ENCODE measurements around the gene UBE2B.

Gene UBE2B

GRCh38 chr5:134438721-134439123 is 67.4 kb downstream of the UBE2B start:
- H3K9me2 ChIP-seq (replicated peaks; ENCODE audit: low read depth, low read length) = no peaks in the 10 kb centered on the region
- H2AFZ ChIP-seq (ENCODE audit: low read length) = no peak overlapping the region

DNA sequence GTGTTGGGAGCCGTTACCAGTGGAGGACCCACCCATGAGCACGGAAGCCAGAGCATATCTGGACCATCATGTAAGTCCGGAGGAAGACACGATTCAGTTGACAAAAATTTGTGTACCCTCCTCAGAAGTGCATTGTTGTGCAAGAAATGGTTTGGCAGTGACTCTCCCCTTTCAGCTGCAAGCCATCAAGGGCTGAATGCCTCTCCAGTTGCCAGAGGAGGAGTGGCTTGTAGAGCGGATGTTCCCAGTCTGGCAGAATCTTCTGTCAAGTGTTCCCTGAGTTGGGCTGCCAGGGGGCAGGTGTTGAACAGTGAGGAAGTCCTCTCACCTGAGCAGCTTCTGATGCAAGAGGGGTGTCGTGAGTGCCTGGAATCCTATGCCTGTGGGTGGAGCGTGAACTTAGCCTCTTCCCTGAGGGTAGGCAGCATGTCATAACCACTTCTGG is 67.9 kb downstream of the UBE2B start:
- Histone ChIP-seq H3K4me1 (ENCODE audit: insufficient read depth, low read length, poor library complexity, severe bottlenecking) (no peaks in the 10 kb centered on the region), H3K4me2 (ENCODE audit: low read depth, low read length, poor library complexity, severe bottlenecking) (no peak overlapping the region), H3K4me3 (ENCODE audit: low read length, poor library complexity, severe bottlenecking) (no peak overlapping the region), H3K9me2 (replicated peaks; ENCODE audit: low read depth, low read length) (no peaks in the 10 kb centered on the region), H3K9me3 (ENCODE audit: insufficient read depth, low read depth, low read length) (no peaks in the 10 kb centered on the region), H4K20me1 (ENCODE audit: insufficient read depth, low read length, poor library complexity, severe bottlenecking) (no peaks in the 10 kb centered on the region), H3F3A (ENCODE audit: low read depth) (no peaks in the 10 kb centered on the region), H3K36me3 (ENCODE audit: insufficient read depth, low read length) (no peaks in the 10 kb centered on the region), H3K27me3 (ENCODE audit: insufficient read depth, low read length, poor library complexity, severe bottlenecking) (no peaks in the 10 kb centered on the region), H3K79me2 (ENCODE audit: insufficient read depth, low read length) (no peaks in the 10 kb centered on the region), H3K9ac (ENCODE audit: low read depth, low read length, poor library complexity, severe bottlenecking) (no peak overlapping the region), H2AFZ (ENCODE audit: low read length) (no peak overlapping the region)
- TF ChIP-seq EZH2phosphoT487 (IDR thresholded peaks at IDR 0.05; ENCODE audit: borderline replicate concordance) = no peak
- no peak for TF ChIP-seq CTCF (conservative IDR thresholded peaks at IDR 0.05; ENCODE audit: low read length)

More at GRCh38 chr5:134438721-134439123, 67.4 kb downstream of the UBE2B start:
- TF ChIP-seq EZH2phosphoT487 (IDR thresholded peaks at IDR 0.05; ENCODE audit: borderline replicate concordance) (no peak), CTCF (conservative IDR thresholded peaks at IDR 0.05; ENCODE audit: low read length) (no peak)
- Histone ChIP-seq H3K36me3 (ENCODE audit: insufficient read depth, low read length) (no peaks in the 10 kb centered on the region), H3K27me3 (ENCODE audit: insufficient read depth, low read length, poor library complexity, severe bottlenecking) (no peaks in the 10 kb centered on the region), H4K20me1 (ENCODE audit: insufficient read depth, low read length, poor library complexity, severe bottlenecking) (no peaks in the 10 kb centered on the region), H3K4me3 (ENCODE audit: low read length, poor library complexity, severe bottlenecking) (no peak overlapping the region), H3F3A (ENCODE audit: low read depth) (no peaks in the 10 kb centered on the region), H3K4me1 (ENCODE audit: insufficient read depth, low read length, poor library complexity, severe bottlenecking) (no peaks in the 10 kb centered on the region), H3K9me3 (ENCODE audit: insufficient read depth, low read depth, low read length) (no peaks in the 10 kb centered on the region), H3K9ac (ENCODE audit: low read depth, low read length, poor library complexity, severe bottlenecking) (no peak overlapping the region), H3K4me2 (ENCODE audit: low read depth, low read length, poor library complexity, severe bottlenecking) (no peak overlapping the region), H3K79me2 (ENCODE audit: insufficient read depth, low read length) (no peaks in the 10 kb centered on the region)

- no peaks in the 10 kb centered on the region for H3K27me3 ChIP-seq (ENCODE audit: insufficient read depth, low read length, poor library complexity, severe bottlenecking)
- no peaks in the 10 kb centered on the region for H3K79me2 ChIP-seq (ENCODE audit: insufficient read depth, low read length)
- no peaks in the 10 kb centered on the region for H3K36me3 ChIP-seq (ENCODE audit: insufficient read depth, low read length)
- H3K4me3 ChIP-seq (ENCODE audit: low read length, poor library complexity, severe bottlenecking) = no peak overlapping the region
- no peaks in the 10 kb centered on the region for H3K4me1 ChIP-seq (ENCODE audit: insufficient read depth, low read length, poor library complexity, severe bottlenecking)
- no peaks in the 10 kb centered on the region for H3K9me2 ChIP-seq (replicated peaks; ENCODE audit: low read depth, low read length)
- no peaks in the 10 kb centered on the region for H4K20me1 ChIP-seq (ENCODE audit: insufficient read depth, low read length, poor library complexity, severe bottlenecking)
- no peaks in the 10 kb centered on the region for H3F3A ChIP-seq (ENCODE audit: low read depth)
- no peak overlapping the region for H3K4me2 ChIP-seq (ENCODE audit: low read depth, low read length, poor library complexity, severe bottlenecking)
- H2AFZ ChIP-seq (ENCODE audit: low read length) = no peak overlapping the region
- TF ChIP-seq EZH2phosphoT487 (IDR thresholded peaks at IDR 0.05; ENCODE audit: borderline replicate concordance) (no peak), CTCF (conservative IDR thresholded peaks at IDR 0.05; ENCODE audit: low read length) (no peak)
- no peak overlapping the region for H3K9ac ChIP-seq (ENCODE audit: low read depth, low read length, poor library complexity, severe bottlenecking)
- H3K9me3 ChIP-seq (ENCODE audit: insufficient read depth, low read depth, low read length) = no peaks in the 10 kb centered on the region
Measured at GRCh38 chr5:134440201-134440755, 68.9 kb downstream of the UBE2B start.
